ENCODE measurements around the gene NACC2. TPM values are rescaled to one million over a fixed set of nuclear protein-coding genes. Genes with fewer than 3 reads are reported as not detected.

Gene NACC2
- total and polyA plus RNA-seq, 8 donors, result 3.6 to 29.5 (median 5.5) TPM

DNA sequence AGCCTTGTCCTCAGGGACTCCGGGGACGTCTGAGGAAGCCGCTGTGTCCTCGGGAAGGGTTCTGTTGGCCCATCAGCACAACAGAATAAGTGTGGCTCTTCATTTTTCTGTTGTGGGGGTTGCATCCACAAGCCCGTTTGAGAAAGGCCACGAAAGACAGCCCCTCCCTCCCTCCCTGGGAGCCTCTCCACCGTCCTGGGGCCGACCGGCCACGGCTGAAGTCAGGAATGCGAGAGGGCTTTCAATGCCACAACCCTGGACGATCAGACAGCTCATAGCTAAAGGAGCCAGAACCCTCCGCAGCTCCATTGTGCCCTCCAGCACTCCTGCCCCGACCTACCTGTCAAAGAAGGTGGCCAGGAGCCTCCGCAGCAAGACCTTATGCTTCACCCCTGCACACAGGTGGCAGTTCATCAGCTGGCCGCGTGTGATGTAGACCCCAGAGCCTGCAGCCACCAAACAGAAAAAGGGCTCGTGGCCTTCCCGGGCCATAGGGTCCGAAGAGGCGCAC, 81.5 kb downstream of the NACC2 start:
- no peak overlapping the region for H3K27ac ChIP-seq
- DNase-seq, result no peak

DNA sequence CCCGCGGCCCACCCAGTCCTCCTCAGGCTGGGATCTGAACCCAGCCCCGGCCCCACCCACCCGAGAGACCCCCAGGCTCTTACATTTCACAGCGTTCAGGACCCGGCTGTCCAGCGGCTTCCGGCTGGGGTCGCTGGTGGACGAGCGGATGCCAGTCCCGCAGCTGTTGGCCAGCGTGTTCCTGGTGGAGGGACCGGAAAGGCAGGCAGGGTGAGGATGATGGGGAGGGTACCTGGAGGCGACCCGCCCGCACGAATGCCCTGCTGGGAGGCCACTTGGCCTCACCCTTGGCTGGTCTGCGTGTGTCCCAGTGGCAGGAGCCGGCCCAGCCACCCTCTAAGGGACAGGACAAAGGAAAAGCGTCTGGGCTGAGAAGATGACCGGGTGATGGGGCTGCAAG, 82.0 kb downstream of the NACC2 start:
- Histone ChIP-seq H3K4me1 (peaks cover 0 to 55% of the 10 kb centered on the region in 2 donors), H3K27ac (no peak overlapping the region), H3K27me3 (no peaks in the 10 kb centered on the region), H3K36me3 (peaks cover 0 to 67% of the 10 kb centered on the region in 2 donors), H3K9me3 (no peaks in the 10 kb centered on the region), H3K4me3 (no peak overlapping the region)
- intact Hi-C loops (cut with DNase I), result no loop called here
- TF ChIP-seq, protein P1, sequence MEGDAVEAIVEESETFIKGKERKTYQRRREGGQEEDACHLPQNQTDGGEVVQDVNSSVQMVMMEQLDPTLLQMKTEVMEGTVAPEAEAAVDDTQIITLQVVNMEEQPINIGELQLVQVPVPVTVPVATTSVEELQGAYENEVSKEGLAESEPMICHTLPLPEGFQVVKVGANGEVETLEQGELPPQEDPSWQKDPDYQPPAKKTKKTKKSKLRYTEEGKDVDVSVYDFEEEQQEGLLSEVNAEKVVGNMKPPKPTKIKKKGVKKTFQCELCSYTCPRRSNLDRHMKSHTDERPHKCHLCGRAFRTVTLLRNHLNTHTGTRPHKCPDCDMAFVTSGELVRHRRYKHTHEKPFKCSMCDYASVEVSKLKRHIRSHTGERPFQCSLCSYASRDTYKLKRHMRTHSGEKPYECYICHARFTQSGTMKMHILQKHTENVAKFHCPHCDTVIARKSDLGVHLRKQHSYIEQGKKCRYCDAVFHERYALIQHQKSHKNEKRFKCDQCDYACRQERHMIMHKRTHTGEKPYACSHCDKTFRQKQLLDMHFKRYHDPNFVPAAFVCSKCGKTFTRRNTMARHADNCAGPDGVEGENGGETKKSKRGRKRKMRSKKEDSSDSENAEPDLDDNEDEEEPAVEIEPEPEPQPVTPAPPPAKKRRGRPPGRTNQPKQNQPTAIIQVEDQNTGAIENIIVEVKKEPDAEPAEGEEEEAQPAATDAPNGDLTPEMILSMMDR (IDR thresholded peaks at IDR 0.05), result no peak
- ATAC-seq, result no peak
- peak in 1 of 4 donors; percentile 68 for DNase-seq

More for the DNA sequence above, 81.5 kb downstream of the NACC2 start:
- peaks cover 0 to 51% of the 10 kb centered on the region in 2 donors for H3K4me1 ChIP-seq
- H3K9me3 ChIP-seq, result no peaks in the 10 kb centered on the region
- H3K27me3 ChIP-seq, result no peaks in the 10 kb centered on the region
- TF ChIP-seq, protein P1 (IDR thresholded peaks at IDR 0.05), result no peak
- H3K36me3 ChIP-seq, result peaks cover 0 to 67% of the 10 kb centered on the region in 2 donors
- intact Hi-C loops (cut with DNase I), result no loop called here
- ATAC-seq, result no peak
- no peak overlapping the region for H3K4me3 ChIP-seq

DNA sequence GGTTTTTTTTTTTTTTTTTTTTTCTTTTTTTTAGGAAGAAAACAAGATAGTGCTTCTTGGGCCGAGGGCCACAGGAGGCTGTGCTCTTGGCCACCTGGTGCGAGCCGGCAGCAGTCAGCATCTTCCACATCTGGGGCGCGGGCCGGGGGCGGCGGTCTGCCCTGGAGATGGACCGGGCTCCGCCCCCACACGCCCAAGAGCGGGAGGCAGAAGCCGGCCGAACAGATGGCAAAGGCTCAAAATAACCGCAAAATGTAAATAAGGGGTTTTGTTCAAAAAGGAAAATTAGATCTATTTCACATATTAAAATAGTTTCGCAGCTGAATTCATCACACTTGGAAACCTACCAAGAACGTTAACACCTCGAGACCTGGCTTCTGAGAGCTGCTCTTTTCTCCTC, 82.4 kb downstream of the NACC2 start:
- TF ChIP-seq, protein P1 (IDR thresholded peaks at IDR 0.05), result no peak
- peak in 2 of 4 donors; percentile 35 to 72 for DNase-seq
- Histone ChIP-seq H3K4me3 (no peak overlapping the region), H3K27ac (peak overlapping the region; percentile 68 to 80), H3K9me3 (no peaks in the 10 kb centered on the region), H3K36me3 (peaks cover 0 to 69% of the 10 kb centered on the region in 2 donors), H3K27me3 (no peaks in the 10 kb centered on the region), H3K4me1 (peaks cover 0 to 55% of the 10 kb centered on the region in 2 donors)
- no peak for ATAC-seq
- intact Hi-C loops (cut with DNase I), result no loop called here

DNA sequence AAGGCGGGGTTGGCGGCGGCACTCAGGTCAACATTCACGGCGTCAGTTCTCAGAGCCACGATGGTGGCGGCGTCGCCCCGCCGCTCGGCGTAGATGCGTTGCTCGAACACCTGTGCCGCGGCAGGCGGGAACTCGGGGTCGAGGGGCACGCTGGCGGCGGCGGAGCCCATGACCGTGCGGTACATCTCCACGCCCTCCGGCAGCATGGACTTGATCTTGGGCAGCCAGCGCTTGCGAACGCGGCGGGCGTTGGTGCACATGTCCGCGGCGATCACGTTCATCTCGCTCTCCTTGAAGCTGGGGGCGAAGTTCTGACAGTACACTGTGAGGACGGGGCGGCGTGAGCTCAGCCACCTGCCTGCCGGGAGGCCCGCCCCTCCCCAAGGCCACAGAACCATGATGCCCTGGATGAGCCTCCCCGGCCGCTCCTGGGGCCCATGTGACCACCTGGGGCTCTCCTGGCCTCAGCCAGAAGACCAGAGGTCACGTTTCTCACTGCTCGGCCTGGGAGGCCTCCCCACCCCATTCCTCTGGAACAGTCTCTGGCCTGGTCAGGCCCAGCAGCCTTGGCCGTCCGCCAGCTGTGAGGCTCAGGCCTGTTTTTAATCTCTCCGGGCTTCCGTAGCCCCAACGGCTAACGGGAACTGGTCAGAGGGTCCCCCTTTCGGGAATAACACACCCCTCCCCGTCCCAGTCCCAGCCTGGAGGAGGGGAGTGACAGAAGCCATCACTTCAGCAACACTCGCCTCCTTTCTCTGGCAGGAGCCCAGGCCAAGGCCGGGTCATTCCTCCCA, 83.2 kb downstream of the NACC2 start:
- ATAC-seq (peak; percentile 30), DNase-seq (peak; percentile 54 to 79 (median 72))
- H3K27ac ChIP-seq, result peak overlapping the region; percentile 68 to 80
- no peaks in the 10 kb centered on the region for H3K9me3 ChIP-seq
- H3K36me3 ChIP-seq, result peaks cover 0 to 70% of the 10 kb centered on the region in 2 donors
- H3K27me3 ChIP-seq, result no peaks in the 10 kb centered on the region
- TF ChIP-seq, protein P1 (IDR thresholded peaks at IDR 0.05), result no peak
- peaks cover 0 to 55% of the 10 kb centered on the region in 2 donors for H3K4me1 ChIP-seq
- intact Hi-C loops (cut with DNase I), result no loop called here
- H3K4me3 ChIP-seq, result peak overlapping the region in 1 of 2 donors; percentile 18

DNA sequence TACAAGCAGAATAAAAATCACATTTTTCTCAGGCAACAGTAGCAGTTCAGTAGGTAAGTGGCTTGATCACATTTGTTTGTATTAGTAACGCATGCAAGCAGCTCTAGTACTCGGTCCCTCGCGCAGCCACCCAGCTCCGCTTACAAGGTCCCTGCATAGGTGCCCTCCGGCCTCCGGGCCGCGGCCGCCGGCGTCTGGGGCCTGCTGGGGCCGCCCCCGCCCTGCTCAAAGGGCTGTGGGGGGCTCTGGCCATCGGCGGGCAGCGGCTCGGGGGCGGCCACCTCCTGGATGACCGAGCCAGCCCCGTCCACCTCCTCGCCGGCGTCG, 83.8 kb downstream of the NACC2 start:
- TF ChIP-seq, protein P1 (IDR thresholded peaks at IDR 0.05), result no peak
- H3K4me1 ChIP-seq, result peaks cover 0 to 55% of the 10 kb centered on the region in 2 donors
- H3K4me3 ChIP-seq, result peak overlapping the region in 1 of 2 donors; percentile 18
- H3K36me3 ChIP-seq, result peaks cover 0 to 69% of the 10 kb centered on the region in 2 donors
- peak overlapping the region; percentile 68 to 80 for H3K27ac ChIP-seq
- intact Hi-C loops (cut with DNase I), result no loop called here
- ATAC-seq, result no peak
- DNase-seq, result peak in 1 of 4 donors; percentile 75
- no peaks in the 10 kb centered on the region for H3K9me3 ChIP-seq
- no peaks in the 10 kb centered on the region for H3K27me3 ChIP-seq

All from left lung (tissue), 10 donors.